PC-9 (cell line): ENCODE data around the gene SLC25A15. TPM values are rescaled to one million over a fixed set of nuclear protein-coding genes. Genes with fewer than 3 reads are reported as not detected.

ENCODE experiments used
- BruUV-seq: library from RNA; stranded (reverse); fragments of 400-500 nt; replicated peaks from 2 replicates; lab custom pipeline; 2021; lab: Mats Ljungman, UMichigan
- CTCF ChIA-PET: fragments of 300-600 bp; sonication (Branson Sonifier 250); formaldehyde crosslinking; loops from one replicate; lab custom pipeline; 2022; ENCODE audit warnings: antibody characterized with exemption; lab: Charles Lee
- POLR2A ChIA-PET: fragments of 300-600 bp; sonication (Branson Sonifier 250); formaldehyde crosslinking; loops from one replicate; lab custom pipeline; 2022; ENCODE audit warnings: antibody characterized with exemption; ENCODE audit not compliant: unreplicated experiment; lab: Charles Lee
- DNase-seq, 2 experiments: peaks; one replicate each; pipeline versions ENCODE4 v3.0.0 to v3.0.0-alpha.2; 2015 to 2022; ENCODE audit warnings: mixed read lengths in 1 of 2
- H2AFZ ChIP-seq: fragments of 200-600 bp; sonication (generic); 2 replicates; pipeline ENCODE4 v1.8.1; 2017; ENCODE audit warnings: antibody characterized with exemption
- H3F3A ChIP-seq: fragments of 200-600 bp; sonication (generic); 2 replicates; pipeline ENCODE4 v1.8.1; 2017; ENCODE audit warnings: antibody characterized with exemption, mild to moderate bottlenecking, low read depth; ENCODE audit not compliant: insufficient read depth
- H3K27ac ChIP-seq: fragments of 200-600 bp; sonication (generic); 2 replicates; pipeline ENCODE4 v1.6.1; 2016; ENCODE audit warnings: mixed run types
- H3K27me3 ChIP-seq: fragments of 200-600 bp; sonication (generic); 2 replicates; pipeline ENCODE4 v1.6.1; 2016; ENCODE audit warnings: low read depth, mixed run types; ENCODE audit not compliant: insufficient read depth
- H3K36me3 ChIP-seq: fragments of 200-600 bp; sonication (generic); 2 replicates; pipeline ENCODE4 v1.6.1; 2016; ENCODE audit warnings: low read depth, mixed run types
- H3K4me1 ChIP-seq: fragments of 200-600 bp; sonication (generic); replicated peaks from 2 replicates; pipeline ENCODE4 v1.6.1; 2016; ENCODE audit warnings: mixed run types; ENCODE audit not compliant: insufficient read depth
- H3K4me2 ChIP-seq: fragments of 200-600 bp; sonication (generic); 2 replicates; pipeline ENCODE4 v1.6.1; 2017; ENCODE audit warnings: mixed run types
- H3K4me3 ChIP-seq: fragments of 200-600 bp; sonication (generic); 2 replicates; pipeline ENCODE4 v1.6.1; 2016; ENCODE audit warnings: mixed run types
- H3K79me2 ChIP-seq: fragments of 200-600 bp; sonication (generic); 2 replicates; pipeline ENCODE4 v1.6.1; 2017; ENCODE audit warnings: low read depth, mixed run types
- H3K9me2 ChIP-seq: fragments of 200-600 bp; sonication (generic); 2 replicates; pipeline ENCODE4 v1.8.1; 2017; ENCODE audit warnings: mild to moderate bottlenecking; ENCODE audit not compliant: insufficient read depth
- H3K9me3 ChIP-seq: fragments of 200-600 bp; sonication (generic); 2 replicates; pipeline ENCODE4 v1.8.1; 2016; ENCODE audit warnings: low read depth; ENCODE audit not compliant: insufficient read depth
- H4K20me1 ChIP-seq: fragments of 200-600 bp; sonication (generic); 2 replicates; pipeline ENCODE4 v1.8.1; 2017; ENCODE audit not compliant: insufficient read depth
- EZH2 ChIP-seq: fragments of 200-600 bp; sonication (generic); IDR thresholded peaks from 2 replicates; pipeline ENCODE4 v1.8.0; 2017; ENCODE audit warnings: antibody characterized with exemption, low read depth
- intact Hi-C: fragments of 100-400 bp; cut with micrococcal nuclease; formaldehyde crosslinking; loops from one replicate; pipeline ENCODE4 v1.10.0; 2022; ENCODE audit not compliant: unreplicated experiment
- total RNA-seq: library from RNA; stranded (reverse); gene quantifications from 2 replicates; pipeline ENCODE4 v1.2.3, GENCODE V29; 2021
- TF ChIP-seq, protein P1 (sequence below): fragments of 200-600 bp; sonication (generic); conservative IDR thresholded peaks from 2 replicates; pipeline ENCODE4 v1.6.1; 2017; ENCODE audit warnings: mixed run types, antibody characterized with exemption, mild to moderate bottlenecking, moderate library complexity

The SLC25A15 gene
- total RNA-seq, 1 experiment from 2014 or later, result 7.2 TPM

DNA sequence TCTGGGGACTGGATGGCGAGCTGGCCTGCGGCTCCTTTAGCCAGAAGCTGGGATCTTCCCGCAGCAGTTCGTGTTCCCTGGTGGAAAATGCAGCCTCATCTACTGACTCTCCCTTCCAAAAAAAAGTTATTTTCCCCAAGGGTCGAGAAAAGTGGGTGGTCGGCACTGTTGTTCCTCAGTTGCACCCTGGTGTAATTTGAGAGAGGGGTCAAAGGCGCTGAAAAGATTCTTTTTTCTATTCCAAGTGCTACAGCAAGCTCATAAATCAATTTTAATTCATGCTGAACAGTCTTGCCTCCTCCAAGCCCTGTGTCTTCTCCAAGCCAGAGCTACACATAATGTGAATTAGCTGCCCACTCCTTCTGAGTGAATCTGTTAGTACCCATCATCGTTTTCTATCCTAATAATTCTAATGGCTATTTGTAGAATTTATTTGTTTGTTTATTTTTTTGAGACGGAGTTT is 774 bp downstream of the SLC25A15 start:
- ChIA-PET POLR2A (no interaction called here), CTCF (no interaction called here)
- H3K4me2 ChIP-seq, result peak overlapping the region; percentile 88
- intact Hi-C loops, result loop anchor here (1.0 kb wide), 1 partner anchor 131 kb away; no protein-coding TSS in a partner anchor
- H3K79me2 ChIP-seq, result 0 out of 2 replicates have a peak, but pooled peaks cover 9% of the 10 kb centered on the region
- TF ChIP-seq, protein P1, sequence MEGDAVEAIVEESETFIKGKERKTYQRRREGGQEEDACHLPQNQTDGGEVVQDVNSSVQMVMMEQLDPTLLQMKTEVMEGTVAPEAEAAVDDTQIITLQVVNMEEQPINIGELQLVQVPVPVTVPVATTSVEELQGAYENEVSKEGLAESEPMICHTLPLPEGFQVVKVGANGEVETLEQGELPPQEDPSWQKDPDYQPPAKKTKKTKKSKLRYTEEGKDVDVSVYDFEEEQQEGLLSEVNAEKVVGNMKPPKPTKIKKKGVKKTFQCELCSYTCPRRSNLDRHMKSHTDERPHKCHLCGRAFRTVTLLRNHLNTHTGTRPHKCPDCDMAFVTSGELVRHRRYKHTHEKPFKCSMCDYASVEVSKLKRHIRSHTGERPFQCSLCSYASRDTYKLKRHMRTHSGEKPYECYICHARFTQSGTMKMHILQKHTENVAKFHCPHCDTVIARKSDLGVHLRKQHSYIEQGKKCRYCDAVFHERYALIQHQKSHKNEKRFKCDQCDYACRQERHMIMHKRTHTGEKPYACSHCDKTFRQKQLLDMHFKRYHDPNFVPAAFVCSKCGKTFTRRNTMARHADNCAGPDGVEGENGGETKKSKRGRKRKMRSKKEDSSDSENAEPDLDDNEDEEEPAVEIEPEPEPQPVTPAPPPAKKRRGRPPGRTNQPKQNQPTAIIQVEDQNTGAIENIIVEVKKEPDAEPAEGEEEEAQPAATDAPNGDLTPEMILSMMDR, result no peak
- no peak for TF ChIP-seq EZH2
- peak overlapping the region; percentile 94; the same call in 1 of the 2 replicates for H2AFZ ChIP-seq
- BruUV-seq, result no TSS peak
- no peaks in the 10 kb centered on the region for H3K9me3 ChIP-seq
- no peaks in the 10 kb centered on the region for H3K36me3 ChIP-seq
- peaks cover 6% of the 10 kb centered on the region; the same call in 1 of the 2 replicates for H3K4me1 ChIP-seq
- no peaks in the 10 kb centered on the region for H3K9me2 ChIP-seq
- no peak for DNase-seq
- peak overlapping the region; percentile 63 for H3K27ac ChIP-seq
- H3K27me3 ChIP-seq, result no peaks in the 10 kb centered on the region
- no peaks in the 10 kb centered on the region for H4K20me1 ChIP-seq
- peak overlapping the region; percentile 94 for H3K4me3 ChIP-seq
- no peaks in the 10 kb centered on the region for H3F3A ChIP-seq

DNA sequence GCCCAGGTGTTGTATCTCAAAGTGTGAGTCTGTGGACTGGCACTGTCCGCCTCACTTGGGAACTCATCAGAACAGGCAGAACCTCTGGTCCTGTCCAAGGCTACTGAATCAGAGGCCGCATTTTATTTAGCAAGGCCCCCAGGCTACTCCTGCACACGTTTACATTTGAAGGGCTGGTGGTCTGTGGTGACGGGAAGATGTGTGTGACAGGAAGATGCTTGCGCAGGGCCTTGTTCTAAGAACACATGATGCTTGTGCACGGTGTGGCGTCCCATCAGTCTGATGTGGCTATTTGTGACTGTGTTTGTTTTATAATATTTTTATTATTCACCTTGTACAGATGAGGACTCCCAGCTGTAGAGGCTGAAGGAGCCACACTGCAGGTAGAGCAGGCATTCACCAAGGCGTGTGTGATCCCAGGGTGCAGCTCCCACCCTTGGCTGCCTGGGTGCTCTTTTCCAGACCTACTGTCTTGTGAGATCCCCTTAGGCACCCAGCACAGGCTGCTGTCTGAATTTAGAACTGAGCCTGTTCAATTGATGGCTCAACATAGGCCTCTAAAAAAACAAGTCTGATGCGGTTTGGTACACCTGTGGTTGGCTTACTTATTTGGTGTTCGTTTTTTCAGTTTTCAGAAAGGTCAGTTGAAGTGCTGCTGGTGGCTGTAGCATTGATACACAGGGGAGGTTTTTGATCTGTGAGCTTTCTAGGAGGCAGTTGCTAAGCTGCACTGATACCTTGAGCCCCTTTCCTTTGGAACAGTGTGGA is 3.1 kb downstream of the SLC25A15 start:
- Histone ChIP-seq H3K9me2 (no peaks in the 10 kb centered on the region), H3K4me2 (no peak overlapping the region), H3K4me3 (no peak overlapping the region), H3K27ac (no peak overlapping the region), H2AFZ (no peak overlapping the region), H3K79me2 (0 out of 2 replicates have a peak, but pooled peaks cover 9% of the 10 kb centered on the region), H3K27me3 (no peaks in the 10 kb centered on the region), H3K4me1 (peaks cover 6% of the 10 kb centered on the region; the same call in 1 of the 2 replicates), H3F3A (no peaks in the 10 kb centered on the region), H3K36me3 (no peaks in the 10 kb centered on the region), H3K9me3 (no peaks in the 10 kb centered on the region), H4K20me1 (no peaks in the 10 kb centered on the region)
- intact Hi-C loops, result no loop called here
- BruUV-seq, result no TSS peak
- DNase-seq, result no peak
- POLR2A ChIA-PET, result no interaction called here
- TF ChIP-seq, protein P1, result no peak
- no peak for TF ChIP-seq EZH2
- CTCF ChIA-PET, result no interaction called here

DNA sequence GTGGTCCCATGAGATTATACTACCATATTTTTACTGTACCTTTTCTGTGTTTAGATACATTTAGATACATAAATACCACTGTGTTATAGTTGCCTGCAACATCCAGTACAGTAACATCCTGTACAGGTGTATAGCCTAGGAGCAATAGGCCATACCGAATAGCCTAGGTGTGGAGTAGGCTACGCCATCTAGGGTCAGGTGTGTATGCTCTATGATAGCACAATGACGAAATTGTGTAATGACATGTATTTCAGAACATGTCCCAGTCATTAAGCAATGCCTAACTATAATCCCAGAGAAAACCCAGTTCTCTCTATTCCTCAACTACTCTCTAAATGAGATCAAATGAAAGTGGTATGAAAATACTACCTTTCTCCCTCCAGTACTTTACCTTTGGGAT is 3.9 kb downstream of the SLC25A15 start:
- H3K27me3 ChIP-seq, result no peaks in the 10 kb centered on the region
- H3K4me2 ChIP-seq, result no peak overlapping the region
- CTCF ChIA-PET, result no interaction called here
- H3K36me3 ChIP-seq, result no peaks in the 10 kb centered on the region
- POLR2A ChIA-PET, result no interaction called here
- TF ChIP-seq, protein P1, result no peak
- no peak for TF ChIP-seq EZH2
- 0 out of 2 replicates have a peak, but pooled peaks cover 7% of the 10 kb centered on the region for H3K79me2 ChIP-seq
- intact Hi-C loops, result no loop called here
- no peak for DNase-seq
- no peak overlapping the region for H3K4me3 ChIP-seq
- no peak overlapping the region for H3K27ac ChIP-seq
- no TSS peak for BruUV-seq
- H2AFZ ChIP-seq, result no peak overlapping the region
- H3F3A ChIP-seq, result no peaks in the 10 kb centered on the region
- H3K9me3 ChIP-seq, result no peaks in the 10 kb centered on the region
- peaks cover 6% of the 10 kb centered on the region; the same call in 1 of the 2 replicates for H3K4me1 ChIP-seq
- no peaks in the 10 kb centered on the region for H3K9me2 ChIP-seq
- H4K20me1 ChIP-seq, result no peaks in the 10 kb centered on the region
